Measurements from ENCODE around the gene ABR. TPM values are rescaled to one million over a fixed set of nuclear protein-coding genes. Genes with fewer than 3 reads are reported as not detected.
"Not testable (repeated sequence)": the region's sequence is repeated elsewhere in the genome, so short reads cannot be mapped to it uniquely, and the experiment has no call there.

Gene ABR
- total RNA-seq, 2 experiments from 2014 or later, result 144 to 145 TPM

GRCh38 chr17:1216217-1217088 is 36.7 kb upstream of the ABR start:
- Mint-ChIP-seq H3K27ac (no peak overlapping the region), H3K36me3 (ENCODE audit: low read depth) (no peaks in the 10 kb centered on the region), H3K4me3 (no peak overlapping the region), H3K4me1 (no peaks in the 10 kb centered on the region), H3K27me3 (peaks cover 12% of the 10 kb centered on the region), H3K9me3 (no peaks in the 10 kb centered on the region)
- POLR2A ChIA-PET, result no interaction called here
- CTCF ChIA-PET, result no interaction called here
- no peak for DNase-seq

- H3K36me3 Mint-ChIP-seq (ENCODE audit: low read depth), result no peaks in the 10 kb centered on the region
- ChIA-PET POLR2A (interaction anchor here (1.0 kb wide), 1 partner anchor 8 kb away, joined by 3 read pairs; no protein-coding TSS in a partner anchor), CTCF (no interaction called here)
- peaks cover 15% of the 10 kb centered on the region for H3K27me3 Mint-ChIP-seq
- H3K27ac Mint-ChIP-seq, result no peak overlapping the region
- no peaks in the 10 kb centered on the region for H3K4me1 Mint-ChIP-seq
- no peak overlapping the region for H3K4me3 Mint-ChIP-seq
- H3K9me3 Mint-ChIP-seq, result no peaks in the 10 kb centered on the region
- no peak for DNase-seq
These were observed 33.2 kb upstream of the ABR start for GRCh38 chr17:1212946-1213345.

- no peak for DNase-seq
- H3K4me1 Mint-ChIP-seq, result no peaks in the 10 kb centered on the region
- H3K4me3 Mint-ChIP-seq, result no peak overlapping the region
- H3K9me3 Mint-ChIP-seq, result no peaks in the 10 kb centered on the region
- H3K27me3 Mint-ChIP-seq, result peaks cover 15% of the 10 kb centered on the region
- ChIA-PET CTCF (interaction anchor here (1.5 kb wide), 1 partner anchor 154 kb away, joined by 3 read pairs; no protein-coding TSS in a partner anchor), POLR2A (no interaction called here)
- H3K36me3 Mint-ChIP-seq (ENCODE audit: low read depth), result no peaks in the 10 kb centered on the region
- H3K27ac Mint-ChIP-seq, result no peak overlapping the region
These were observed 31.5 kb upstream of the ABR start for GRCh38 chr17:1211287-1211686.

GRCh38 chr17:1208966-1209365 is 29.2 kb upstream of the ABR start:
- H3K27me3 Mint-ChIP-seq, result peaks cover 17% of the 10 kb centered on the region
- CTCF ChIA-PET, result no interaction called here
- POLR2A ChIA-PET, result no interaction called here

GRCh38 chr17:1206026-1206777 is 26.4 kb upstream of the ABR start:
- CTCF ChIA-PET, result interaction anchor here (1.1 to 1.5 kb wide), 4 partner anchors 9 to 159 kb away, joined by 3 to 7 read pairs (median 4); no protein-coding TSS in a partner anchor
- Mint-ChIP-seq H3K36me3 (ENCODE audit: low read depth) (no peaks in the 10 kb centered on the region), H3K27ac (no peak overlapping the region), H3K4me3 (no peak overlapping the region), H3K9me3 (no peaks in the 10 kb centered on the region), H3K27me3 (peaks cover 14% of the 10 kb centered on the region), H3K4me1 (peaks cover 18% of the 10 kb centered on the region)
- DNase-seq, result no peak
- POLR2A ChIA-PET, result interaction anchor here (1.7 kb wide), 1 partner anchor 22 kb away, joined by 5 read pairs; no protein-coding TSS in a partner anchor

More at GRCh38 chr17:1208966-1209365, 29.2 kb upstream of the ABR start:
- DNase-seq, result no peak
- no peaks in the 10 kb centered on the region for H3K4me1 Mint-ChIP-seq
- no peaks in the 10 kb centered on the region for H3K36me3 Mint-ChIP-seq (ENCODE audit: low read depth)
- H3K27ac Mint-ChIP-seq, result no peak overlapping the region
- no peak overlapping the region for H3K4me3 Mint-ChIP-seq
- H3K9me3 Mint-ChIP-seq, result no peaks in the 10 kb centered on the region

- CTCF ChIA-PET, result interaction anchor here (1.3 kb wide), 1 partner anchor 81 kb away, joined by 3 read pairs; no protein-coding TSS in a partner anchor
- Mint-ChIP-seq H3K4me3 (peak overlapping the region; percentile 21), H3K27ac (no peak overlapping the region), H3K36me3 (ENCODE audit: low read depth) (no peaks in the 10 kb centered on the region), H3K27me3 (peaks cover 8% of the 10 kb centered on the region), H3K9me3 (no peaks in the 10 kb centered on the region), H3K4me1 (peaks cover 36% of the 10 kb centered on the region)
- no peak for DNase-seq
- POLR2A ChIA-PET, result interaction anchor here (1.0 kb wide), 2 partner anchors 9 to 25 kb away, joined by 3 read pairs; no protein-coding TSS in a partner anchor
These were observed 24.1 kb upstream of the ABR start for GRCh38 chr17:1203967-1204291.

- Mint-ChIP-seq H3K4me1 (peaks cover 42% of the 10 kb centered on the region), H3K27ac (no peak overlapping the region), H3K27me3 (peaks cover 8% of the 10 kb centered on the region), H3K4me3 (no peak overlapping the region), H3K36me3 (ENCODE audit: low read depth) (no peaks in the 10 kb centered on the region), H3K9me3 (no peaks in the 10 kb centered on the region)
- ChIA-PET POLR2A (interaction anchor here (1.0 kb wide), 1 partner anchor 26 kb away, joined by 3 read pairs; no protein-coding TSS in a partner anchor), CTCF (interaction anchor here (1.3 kb wide), 1 partner anchor 81 kb away, joined by 3 read pairs; no protein-coding TSS in a partner anchor)
- DNase-seq, result peak; percentile 57
These were observed 23.6 kb upstream of the ABR start for GRCh38 chr17:1203111-1203966.

GRCh38 chr17:1202291-1202690 is 22.5 kb upstream of the ABR start:
- no peak overlapping the region for H3K4me3 Mint-ChIP-seq
- no peaks in the 10 kb centered on the region for H3K9me3 Mint-ChIP-seq
- H3K27me3 Mint-ChIP-seq, result peaks cover 2% of the 10 kb centered on the region
- peaks cover 52% of the 10 kb centered on the region for H3K4me1 Mint-ChIP-seq
- CTCF ChIA-PET, result interaction anchor here (6.7 kb wide), 1 partner anchor 15 kb away, joined by 74 read pairs; no protein-coding TSS in a partner anchor
- no peak for DNase-seq
- peak overlapping the region; percentile 75 for H3K27ac Mint-ChIP-seq
- POLR2A ChIA-PET, result interaction anchor here (1.1 to 2.0 kb wide), 3 partner anchors 13 to 80 kb away, joined by 3 to 6 read pairs (median 3); no protein-coding TSS in a partner anchor
- H3K36me3 Mint-ChIP-seq (ENCODE audit: low read depth), result no peaks in the 10 kb centered on the region

GRCh38 chr17:1201132-1201702 is 21.4 kb upstream of the ABR start:
- peak overlapping the region; percentile 75 for H3K27ac Mint-ChIP-seq
- peak overlapping the region; percentile 0 for H3K4me3 Mint-ChIP-seq
- DNase-seq, result peak; percentile 80
- no peaks in the 10 kb centered on the region for H3K36me3 Mint-ChIP-seq (ENCODE audit: low read depth)
- H3K27me3 Mint-ChIP-seq, result peaks cover 2% of the 10 kb centered on the region
- no peaks in the 10 kb centered on the region for H3K9me3 Mint-ChIP-seq
- POLR2A ChIA-PET, result interaction anchor here (0.6 to 2.0 kb wide), 10 partner anchors 11 to 93 kb away, joined by 3 to 6 read pairs (median 3); no protein-coding TSS in a partner anchor
- peaks cover 60% of the 10 kb centered on the region for H3K4me1 Mint-ChIP-seq
- CTCF ChIA-PET, result interaction anchor here (0.8 to 6.7 kb wide), 6 partner anchors 10 to 164 kb away, joined by 3 to 74 read pairs (median 4); no protein-coding TSS in a partner anchor

GRCh38 chr17:1199271-1199743 is 19.5 kb upstream of the ABR start:
- not testable (repeated sequence) for DNase-seq; H3K4me3 Mint-ChIP-seq; H3K9me3 Mint-ChIP-seq; H3K27me3 Mint-ChIP-seq; H3K36me3 Mint-ChIP-seq (ENCODE audit: low read depth)
- H3K27ac Mint-ChIP-seq, result peak overlapping the region; percentile 54
- POLR2A ChIA-PET, result interaction anchor here (1.1 kb wide), 1 partner anchor 102 kb away, joined by 4 read pairs; no protein-coding TSS in a partner anchor
- CTCF ChIA-PET, result interaction anchor here (3.9 to 6.7 kb wide), 2 partner anchors 12 to 77 kb away, joined by 9 to 74 read pairs; no protein-coding TSS in a partner anchor
- peaks cover 60% of the 10 kb centered on the region for H3K4me1 Mint-ChIP-seq

- Mint-ChIP-seq H3K36me3 (ENCODE audit: low read depth) (no peaks in the 10 kb centered on the region), H3K27ac (peak overlapping the region; percentile 82), H3K4me3 (peak overlapping the region; percentile 11), H3K4me1 (peaks cover 61% of the 10 kb centered on the region), H3K27me3 (peaks cover 3% of the 10 kb centered on the region), H3K9me3 (no peaks in the 10 kb centered on the region)
- peak; percentile 84 for DNase-seq
- CTCF ChIA-PET, result interaction anchor here (0.7 to 6.7 kb wide), 9 partner anchors 8 to 757 kb away, joined by 3 to 74 read pairs (median 4); no protein-coding TSS in a partner anchor
- POLR2A ChIA-PET, result interaction anchor here (0.6 to 1.7 kb wide), 9 partner anchors 9 to 96 kb away, joined by 3 to 6 read pairs (median 4); no protein-coding TSS in a partner anchor
These were observed 18.2 kb upstream of the ABR start for GRCh38 chr17:1197781-1198490.

All from activated CD4-positive, alpha-beta memory T cell treated with anti-CD3 and anti-CD28 coated beads, Interleukin-2, amount 10 ng/mL, durations not matched to agents 7 days and 5 days (primary cell).